Esophagus muscularis mucosa (tissue), 4 donors: ENCODE results near the gene VAMP2. TPM values are rescaled to one million over a fixed set of nuclear protein-coding genes. Genes with fewer than 3 reads are reported as not detected.

Experiments used
- DNase-seq: peaks from one replicate; pipeline ENCODE4 v3.0.0-alpha.2; 2017; ENCODE audit errors: extremely low spot score
- H3K27ac ChIP-seq, 4 donors: fragments of 200-600 bp; sonication (generic); replicated peaks in 1 of 4; 1 replicate in 3 of 4; 2 replicates in 1 of 4; pipeline ENCODE4 v1.5.1; 2016 to 2019; ENCODE audit warnings: mild to moderate bottlenecking in 1 of 4
- H3K27me3 ChIP-seq, 4 donors: fragments of 200-600 bp; sonication (generic); one replicate each; pipeline versions ENCODE4 v1.5.1 to v1.6.0; 2016 to 2019
- H3K36me3 ChIP-seq, 4 donors: fragments of 200-600 bp; sonication (generic); one replicate each; pipeline ENCODE4 v1.5.1; 2016 to 2019
- H3K4me1 ChIP-seq, 4 donors: fragments of 200-600 bp; sonication (generic); one replicate each; pipeline ENCODE4 v1.5.1; 2016 to 2019
- H3K4me3 ChIP-seq, 4 donors: fragments of 200-600 bp; sonication (generic); 1 replicate in 2 of 4; 2 replicates in 2 of 4; pipeline ENCODE4 v1.5.1; 2016 to 2019; ENCODE audit warnings: mild to moderate bottlenecking in 4 of 4, moderate library complexity in 1 of 4
- H3K9me3 ChIP-seq, 4 donors: fragments of 200-600 bp; sonication (generic); 1 replicate in 3 of 4; 2 replicates in 1 of 4; pipeline ENCODE4 v1.5.1; 2016 to 2019
- CTCF ChIP-seq, 3 experiments: fragments of 200-600 bp in 2 of 3; fragments of 450-650 bp in 1 of 3; sonication (generic) in 2 of 3; IDR thresholded peaks; one replicate each; pipeline ENCODE4 v1.5.1; 2017 to 2019; ENCODE audit warnings: antibody characterized with exemption in 3 of 3, mild to moderate bottlenecking in 2 of 3, moderate library complexity in 1 of 3
- EP300 ChIP-seq: sonication (generic); formaldehyde crosslinking; IDR thresholded peaks from one replicate; pipeline ENCODE4 v1.6.1; 2017; ENCODE audit warnings: antibody characterized with exemption
- POLR2A ChIP-seq: fragments of 450-650 bp; IDR thresholded peaks from one replicate; pipeline ENCODE4 v1.6.1; 2017; ENCODE audit warnings: antibody characterized with exemption, moderate library complexity, mild to moderate bottlenecking, low read depth
- POLR2AphosphoS5 ChIP-seq, 2 donors: sonication (generic); formaldehyde crosslinking; IDR thresholded peaks; one replicate each; pipeline ENCODE4 v1.6.1; 2017; ENCODE audit warnings: antibody characterized with exemption in 2 of 2
- WGBS: methylation state at CpG from one replicate; pipeline ENCODE4 v1.1.5; 2018; 5-methylcytosine and 5-hydroxymethylcytosine counted together
- intact Hi-C: fragments of 100-400 bp; cut with DNase I; formaldehyde crosslinking; loops from one replicate; pipeline ENCODE4 v1.15.1; 2023
- total RNA-seq, 4 donors: library from RNA; depleted of rRNA; stranded (reverse); fragments of >200 nt; gene quantifications; one replicate each; pipeline versions ENCODE4 v1.1.0 to v1.2.1, GENCODE V29; 2016

Gene VAMP2
- total RNA-seq, 4 donors from 2014 or later, result 23.7 to 36.4 (median 33.0) TPM

GRCh38 chr17:8189041-8189710 is 26.4 kb upstream of the VAMP2 start:
- H3K27me3 ChIP-seq, result no peaks in the 10 kb centered on the region
- no peaks in the 10 kb centered on the region for H3K9me3 ChIP-seq
- no peak for TF ChIP-seq EP300
- TF ChIP-seq POLR2AphosphoS5 (IDR thresholded peaks at IDR 0.05), result no peak
- DNase-seq, result no peak
- peak overlapping the region; percentile 70 to 90 (median 87) for H3K4me3 ChIP-seq
- intact Hi-C loops, result no loop called here
- H3K36me3 ChIP-seq, result no peaks in the 10 kb centered on the region
- H3K4me1 ChIP-seq, result peaks cover 44 to 70% (median 58%) of the 10 kb centered on the region in 4 donors
- H3K27ac ChIP-seq, result peak overlapping the region; percentile 93 to 99 (median 96)
- WGBS, result 2% methylated on average over 10 of the region's 67 CpGs

- no peaks in the 10 kb centered on the region for H3K27me3 ChIP-seq
- intact Hi-C loops, result no loop called here
- peak overlapping the region; percentile 93 to 99 (median 96) for H3K27ac ChIP-seq
- H3K4me3 ChIP-seq, result peak overlapping the region; percentile 70 to 90 (median 87)
- TF ChIP-seq CTCF (IDR thresholded peaks at IDR 0.05), result no peak
- TF ChIP-seq POLR2AphosphoS5 (IDR thresholded peaks at IDR 0.05), result no peak
- TF ChIP-seq EP300, result no peak
- no peak for TF ChIP-seq POLR2A
- no peaks in the 10 kb centered on the region for H3K9me3 ChIP-seq
- no peak for DNase-seq
- no peaks in the 10 kb centered on the region for H3K36me3 ChIP-seq
- WGBS, result 33% methylated on average over 5 of the region's 12 CpGs
- H3K4me1 ChIP-seq, result peaks cover 44 to 70% (median 58%) of the 10 kb centered on the region in 4 donors
These were observed 25.6 kb upstream of the VAMP2 start for GRCh38 chr17:8188263-8188839.

- H3K4me3 ChIP-seq, result peak overlapping the region; percentile 70 to 90 (median 87)
- intact Hi-C loops, result loop anchor here (1.0 to 2.0 kb wide), 2 partner anchors 34 to 67 kb away; no protein-coding TSS in a partner anchor
- H3K36me3 ChIP-seq, result no peaks in the 10 kb centered on the region
- peak; percentile 99 for DNase-seq
- TF ChIP-seq CTCF (IDR thresholded peaks at IDR 0.05) (peak in 1 of 3 experiments; percentile 8), EP300 (no peak), POLR2AphosphoS5 (IDR thresholded peaks at IDR 0.05) (peak; percentile 76 to 77)
- H3K27me3 ChIP-seq, result no peaks in the 10 kb centered on the region
- H3K9me3 ChIP-seq, result no peaks in the 10 kb centered on the region
- under 1% methylated on average over 25 of the region's 25 CpGs for WGBS
- H3K4me1 ChIP-seq, result peaks cover 43 to 67% (median 55%) of the 10 kb centered on the region in 4 donors
- H3K27ac ChIP-seq, result peak overlapping the region; percentile 93 to 99 (median 96)
These were observed 24.9 kb upstream of the VAMP2 start for GRCh38 chr17:8187517-8188262.

GRCh38 chr17:8186787-8187516 is 24.2 kb upstream of the VAMP2 start:
- intact Hi-C loops, result loop anchor here (1.0 to 2.0 kb wide), 2 partner anchors 34 to 66 kb away; no protein-coding TSS in a partner anchor
- peak overlapping the region; percentile 93 to 99 (median 96) for H3K27ac ChIP-seq
- H3K36me3 ChIP-seq, result no peaks in the 10 kb centered on the region
- TF ChIP-seq POLR2AphosphoS5 (IDR thresholded peaks at IDR 0.05) (peak; percentile 5 to 85), EP300 (no peak), POLR2A (no peak), CTCF (IDR thresholded peaks at IDR 0.05) (peak in 2 of 3 experiments; percentile 19 to 35)
- H3K27me3 ChIP-seq, result no peaks in the 10 kb centered on the region
- WGBS, result under 1% methylated on average over 32 of the region's 32 CpGs
- no peaks in the 10 kb centered on the region for H3K9me3 ChIP-seq
- H3K4me1 ChIP-seq, result peaks cover 37 to 59% (median 48%) of the 10 kb centered on the region in 4 donors
- peak overlapping the region; percentile 70 to 90 (median 87) for H3K4me3 ChIP-seq
- peak; percentile 98 for DNase-seq
